Colonic mucosa (tissue), 4 donors: Measurements from ENCODE around the gene ASIC4. TPM values are rescaled to one million over a fixed set of nuclear protein-coding genes. Genes with fewer than 3 reads are reported as not detected.

ENCODE experiments used
- DNase-seq: peaks from one replicate; pipeline ENCODE4 v3.0.0-alpha.2; 2020
- H3K27ac ChIP-seq: fragments of 200-600 bp; one replicate; pipeline ENCODE4 v1.8.0; 2021
- H3K27me3 ChIP-seq: fragments of 200-600 bp; one replicate; pipeline ENCODE4 v1.8.0; 2021
- H3K36me3 ChIP-seq: fragments of 200-600 bp; one replicate; pipeline ENCODE4 v1.8.0; 2021
- H3K4me1 ChIP-seq: fragments of 200-600 bp; one replicate; pipeline ENCODE4 v1.8.0; 2021; ENCODE audit warnings: mild to moderate bottlenecking
- H3K4me3 ChIP-seq: fragments of 200-600 bp; one replicate; pipeline ENCODE4 v1.8.0; 2021
- H3K9ac ChIP-seq, 2 donors: one replicate each; pipeline ENCODE4 v1.7.0; 2013; ENCODE audit warnings: control low read depth in 2 of 2, low read depth in 2 of 2, low read length in 2 of 2
- H3K9me3 ChIP-seq: fragments of 200-600 bp; one replicate; pipeline ENCODE4 v1.8.0; 2021
- CTCF ChIP-seq: fragments of 200-600 bp; IDR thresholded peaks from one replicate; pipeline ENCODE4 v1.8.0; 2022; ENCODE audit warnings: antibody characterized with exemption, mild to moderate bottlenecking
- intact Hi-C: fragments of 100-400 bp; cut with DNase I; formaldehyde crosslinking; loops from one replicate; pipeline ENCODE4 v1.14.1; 2022
- total RNA-seq, 2 donors: library from RNA; stranded (reverse); fragmentation: NEBNext Ultra II Directional in 1 of 2; extraction: Animal tissue kit (Norgen Biotek cat#: 25700) in 1 of 2; gene quantifications; one replicate each; pipeline ENCODE4 v1.2.1, GENCODE V29; 2021
- donor health status: healthy.
- donor health status: DM: no; HTN: no; CAD: no.
- donor health status: DM: no; HTN: no; CAD: no.

ASIC4 gene
- total RNA-seq, 2 donors from 2014 or later, result 0.12 TPM; not detected in 1

- H3K4me1 ChIP-seq, result peaks cover 4% of the 10 kb centered on the region
- peak overlapping the region; percentile 74 for H3K4me3 ChIP-seq
- peak; percentile 49 for DNase-seq
- peak overlapping the region; percentile 78 to 88 for H3K9ac ChIP-seq
- no peaks in the 10 kb centered on the region for H3K36me3 ChIP-seq
- no peaks in the 10 kb centered on the region for H3K27me3 ChIP-seq
- H3K27ac ChIP-seq, result peak overlapping the region; percentile 92
- intact Hi-C loops, result loop anchor here (5.0 kb wide), 1 partner anchor 144 kb away; no protein-coding TSS in a partner anchor
- no peak for TF ChIP-seq CTCF
- H3K9me3 ChIP-seq, result no peaks in the 10 kb centered on the region
Observed at GRCh38 chr2:219542931-219543595, 28.8 kb downstream of the ASIC4 start.

DNA sequence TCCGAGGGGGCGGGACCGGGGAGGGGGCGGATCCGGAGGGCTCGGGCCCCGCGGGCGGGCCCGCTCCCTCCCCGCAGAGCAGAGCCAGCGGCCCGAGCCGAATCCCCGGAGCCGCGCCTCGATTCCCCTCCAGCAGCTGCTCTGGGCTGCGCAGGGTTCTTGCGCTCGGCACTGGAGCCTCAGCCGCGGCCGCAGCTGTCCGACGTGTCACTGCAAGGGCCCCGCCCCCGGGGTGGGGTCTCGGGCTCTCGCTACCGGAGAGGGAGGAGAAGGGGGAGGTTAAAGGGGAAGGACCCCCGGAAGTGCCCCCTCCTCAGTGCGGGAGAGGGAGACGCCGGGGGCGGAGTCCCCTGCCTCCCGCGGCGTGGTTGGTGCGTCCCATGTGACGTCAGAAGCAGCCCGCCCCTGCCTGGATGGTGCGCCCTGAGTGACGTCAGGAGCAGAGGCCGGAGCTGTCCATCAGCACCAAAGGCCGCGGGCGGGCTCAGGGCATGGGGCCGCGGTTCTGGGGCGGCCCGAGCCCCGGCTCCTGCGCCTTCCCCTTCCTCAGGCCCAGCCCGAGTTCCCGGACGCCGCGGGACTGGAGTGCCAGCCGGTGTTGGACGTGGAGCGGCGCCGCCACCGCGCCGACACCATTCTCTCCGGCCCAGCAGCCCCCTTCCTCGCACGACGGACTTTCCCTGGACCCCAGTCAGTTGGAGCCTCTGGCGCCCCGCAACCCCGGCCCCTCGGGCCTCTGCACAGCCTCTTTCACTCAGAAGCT is 29.5 kb downstream of the ASIC4 start, which contains the start of the genes CHPF and TMEM198:
Gene CHPF, minus strand, starts transcription at position 214 of the 763 bp plus-strand sequence. CDS start 271 bp downstream, outside the sequence.
Gene TMEM198, plus strand, starts transcription at position 433 of the 763 bp plus-strand sequence. CDS start 700 bp downstream, outside the sequence.
- DNase-seq, result peak; percentile 97
- intact Hi-C loops, result loop anchor here (5.0 kb wide), 1 partner anchor 144 kb away; no protein-coding TSS in a partner anchor
- Histone ChIP-seq H3K36me3 (no peaks in the 10 kb centered on the region), H3K27me3 (no peaks in the 10 kb centered on the region), H3K27ac (peak within 1 kb of the TSS; percentile 92), H3K4me1 (peaks cover 4% of the 10 kb centered on the region), H3K9ac (peak within 1 kb of the TSS; percentile 78 to 88), H3K4me3 (peak within 1 kb of the TSS; percentile 74), H3K9me3 (no peaks in the 10 kb centered on the region)
- no peak for TF ChIP-seq CTCF

- no peaks in the 10 kb centered on the region for H3K9me3 ChIP-seq
- no peak for TF ChIP-seq CTCF
- peaks cover 4% of the 10 kb centered on the region for H3K4me1 ChIP-seq
- H3K4me3 ChIP-seq, result peak overlapping the region; percentile 74
- intact Hi-C loops, result loop anchor here (5.0 kb wide), 1 partner anchor 143 kb away; no protein-coding TSS in a partner anchor
- no peak for DNase-seq
- no peaks in the 10 kb centered on the region for H3K27me3 ChIP-seq
- H3K27ac ChIP-seq, result no peak overlapping the region
- no peaks in the 10 kb centered on the region for H3K36me3 ChIP-seq
- peak overlapping the region in 1 of 2 donors; percentile 43 for H3K9ac ChIP-seq
Observed at GRCh38 chr2:219544567-219544966, 30.3 kb downstream of the ASIC4 start.

- H3K36me3 ChIP-seq, result no peaks in the 10 kb centered on the region
- DNase-seq, result no peak
- intact Hi-C loops, result no loop called here
- H3K27me3 ChIP-seq, result no peaks in the 10 kb centered on the region
- H3K9ac ChIP-seq, result no peak overlapping the region
- H3K9me3 ChIP-seq, result no peaks in the 10 kb centered on the region
- peaks cover 4% of the 10 kb centered on the region for H3K4me1 ChIP-seq
- TF ChIP-seq CTCF, result no peak
- no peak overlapping the region for H3K27ac ChIP-seq
- H3K4me3 ChIP-seq, result no peak overlapping the region
Observed at GRCh38 chr2:219545295-219545942, 31.1 kb downstream of the ASIC4 start.

DNA sequence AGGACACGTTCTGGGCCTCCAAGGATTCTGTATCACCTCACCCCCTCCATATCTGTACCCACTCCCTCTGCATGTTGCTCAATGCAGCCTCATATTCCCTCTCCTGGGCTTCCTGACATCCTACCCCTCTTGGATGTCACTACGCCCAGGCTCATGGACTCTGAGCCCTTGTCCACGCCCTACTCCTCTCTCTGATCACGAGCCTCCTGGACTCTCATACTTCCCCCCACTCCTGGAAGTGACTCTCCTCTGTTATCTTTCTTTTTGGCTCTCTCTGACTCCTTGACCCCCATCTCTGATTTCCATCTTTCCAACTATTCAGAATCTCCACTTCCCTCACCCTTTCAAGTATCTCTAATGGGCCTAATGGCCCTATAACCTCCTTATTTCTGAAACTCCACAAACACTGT is 31.7 kb downstream of the ASIC4 start:
- intact Hi-C loops, result no loop called here
- no peak for DNase-seq
- H3K9ac ChIP-seq, result no peak overlapping the region

More for the DNA sequence above, 31.7 kb downstream of the ASIC4 start:
- TF ChIP-seq CTCF, result no peak
- Histone ChIP-seq H3K27ac (no peak overlapping the region), H3K36me3 (no peaks in the 10 kb centered on the region), H3K4me1 (peaks cover 4% of the 10 kb centered on the region), H3K4me3 (no peak overlapping the region), H3K9me3 (no peaks in the 10 kb centered on the region), H3K27me3 (no peaks in the 10 kb centered on the region)
